Measurements from ENCODE around the gene TOP1. TPM values are rescaled to one million over a fixed set of nuclear protein-coding genes. Genes with fewer than 3 reads are reported as not detected.
A peak's percentile ranks its signal among the peaks of the same experiment; 100 is the strongest.

Gene TOP1
- total and polyA plus RNA-seq, 5 donors from 2014 or later: 9.2 to 50.0 (median 9.7) TPM

DNA sequence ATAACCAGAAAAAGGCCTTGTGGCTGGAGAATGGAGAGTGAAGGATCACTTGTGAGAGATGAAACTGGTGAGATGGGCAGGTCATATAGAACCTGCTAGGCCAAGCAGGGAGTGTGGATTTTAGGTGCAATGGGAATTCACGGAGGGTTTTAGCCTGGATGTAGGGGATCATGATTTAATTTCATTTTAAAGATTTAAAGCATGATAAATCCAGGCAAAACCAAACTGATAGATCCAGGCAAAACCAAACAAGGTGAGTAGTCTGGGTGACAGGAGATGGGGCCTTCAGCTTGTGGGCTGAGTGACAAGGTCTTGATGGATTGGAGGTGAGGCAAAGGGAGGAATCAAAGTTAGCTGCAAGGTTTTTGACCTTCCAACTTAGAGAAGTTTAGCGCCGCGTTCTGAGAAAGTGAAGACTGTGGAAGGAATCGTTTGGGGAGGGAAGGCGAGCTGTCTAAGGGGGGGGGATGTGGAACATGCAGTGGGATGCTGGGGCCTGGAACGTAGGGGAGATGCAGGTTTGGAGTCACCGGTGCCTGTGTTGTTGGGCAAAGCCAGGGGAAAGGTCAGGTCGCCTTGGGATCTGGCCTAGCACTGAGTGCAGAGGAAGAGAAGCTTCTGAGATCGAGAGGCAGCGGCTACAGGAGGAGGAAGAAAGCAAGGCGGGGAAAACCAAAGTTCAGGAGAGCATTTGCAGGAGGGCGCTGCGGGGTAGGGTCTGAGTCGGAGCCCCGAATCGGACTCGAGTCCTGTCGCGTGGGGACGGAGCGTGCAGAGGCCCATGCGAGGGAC, 107.5 kb downstream of the TOP1 start:
- Histone ChIP-seq H3K36me3 (ENCODE audit: control insufficient read depth, insufficient read depth, low read length) (no peaks in the 10 kb centered on the region), H3K27me3 (ENCODE audit: control insufficient read depth, insufficient read depth, low read length) (no peaks in the 10 kb centered on the region), H3K27ac (ENCODE audit: insufficient read depth, low read length, poor library complexity, severe bottlenecking) (peak overlapping the region; percentile 84), H3K4me3 (ENCODE audit: low read depth, low read length) (peak overlapping the region; percentile 53), H3K9me3 (ENCODE audit: control insufficient read depth in 2 of 2, low read length in 2 of 2) (no peaks in the 10 kb centered on the region), H3K4me1 (ENCODE audit: control insufficient read depth, insufficient read depth, low read length, poor library complexity, severe bottlenecking) (peaks cover 63% of the 10 kb centered on the region)
- peaks cover 5% of the 10 kb centered on the region for H3K36me3 Mint-ChIP-seq
- H3K27ac Mint-ChIP-seq: peak overlapping the region; percentile 86 to 93 (median 93)
- ATAC-seq (ENCODE audit: low read depth in 2 of 2) (no peak), DNase-seq (no peak)
- no peaks in the 10 kb centered on the region for H3K9me3 Mint-ChIP-seq
- H3K27me3 Mint-ChIP-seq: peaks cover 6% of the 10 kb centered on the region
- peaks cover 29 to 61% (median 49%) of the 10 kb centered on the region in 4 donors for H3K4me1 Mint-ChIP-seq
- H3K4me3 Mint-ChIP-seq: peak overlapping the region; percentile 85 to 96 (median 93)

DNA sequence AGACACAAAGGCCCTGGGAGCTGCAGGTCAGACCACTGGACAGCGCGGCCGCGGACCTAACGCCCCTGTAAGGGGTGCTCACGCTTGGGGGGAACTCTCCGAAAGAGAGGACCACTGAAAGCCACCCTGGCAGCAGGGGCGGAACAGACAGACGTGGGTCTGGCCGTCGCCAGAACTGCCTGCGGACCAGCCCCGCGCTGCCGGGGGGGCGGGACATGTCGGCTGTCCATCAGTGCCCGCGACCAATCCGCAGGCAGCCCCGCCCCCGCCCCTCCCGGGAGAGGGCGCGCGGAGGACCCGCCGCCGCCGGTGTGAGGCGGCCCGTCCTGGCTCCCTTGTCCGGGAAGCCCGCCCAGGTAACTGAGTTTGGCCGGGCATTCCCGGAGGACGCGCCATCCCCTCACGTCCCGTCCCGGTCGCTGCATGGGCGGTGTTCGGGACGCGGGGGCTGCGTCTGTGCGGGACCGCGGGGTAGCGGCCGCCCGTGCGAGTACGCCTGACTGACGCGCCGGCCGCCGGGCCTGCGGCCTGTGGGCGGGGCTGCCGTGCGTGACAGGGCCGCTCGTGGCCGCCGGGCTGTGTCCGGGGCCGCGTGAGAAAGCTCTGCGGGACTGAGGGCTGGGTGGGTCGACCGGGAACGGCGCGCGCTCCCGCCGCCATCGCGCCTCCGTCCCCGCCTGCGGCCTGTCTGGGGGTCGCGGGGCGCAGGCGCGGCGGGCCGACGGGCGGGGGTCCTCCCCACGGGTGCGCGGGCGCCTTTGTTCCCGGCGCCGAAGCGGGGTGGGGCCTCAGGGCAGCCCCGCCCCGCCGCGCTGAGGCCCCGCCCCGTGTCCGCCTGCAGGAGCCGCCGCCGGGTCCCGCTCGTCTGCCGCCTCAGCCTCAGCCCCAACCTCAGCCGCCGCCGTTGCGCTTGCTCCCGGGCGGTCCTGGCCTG, 108.3 kb downstream of the TOP1 start, which contains the start of gene PLCG1:
Gene PLCG1 (plus strand): TSS at position 864 of the 934 bp plus-strand sequence. CDS start 99 bp downstream, outside the sequence.
- peak within 1 kb of the TSS; percentile 87 for H3K27ac ChIP-seq (ENCODE audit: insufficient read depth, low read length, poor library complexity, severe bottlenecking)
- ATAC-seq (ENCODE audit: low read depth in 2 of 2) (peak; percentile 71 to 72), DNase-seq (peak; percentile 82 to 89 (median 83))
- H3K9me3 ChIP-seq (ENCODE audit: control insufficient read depth in 2 of 2, low read length in 2 of 2): no peaks in the 10 kb centered on the region
- Mint-ChIP-seq H3K4me3 (peak within 1 kb of the TSS; percentile 95 to 97 (median 96)), H3K36me3 (peaks cover 5% of the 10 kb centered on the region), H3K4me1 (peaks cover 30 to 65% (median 50%) of the 10 kb centered on the region in 4 donors), H3K27me3 (peaks cover 6% of the 10 kb centered on the region), H3K27ac (peak within 1 kb of the TSS; percentile 93 to 100 (median 94)), H3K9me3 (no peaks in the 10 kb centered on the region)
- H3K4me1 ChIP-seq (ENCODE audit: control insufficient read depth, insufficient read depth, low read length, poor library complexity, severe bottlenecking): peaks cover 72% of the 10 kb centered on the region
- peak within 1 kb of the TSS; percentile 89 for H3K4me3 ChIP-seq (ENCODE audit: low read depth, low read length)
- no peaks in the 10 kb centered on the region for H3K36me3 ChIP-seq (ENCODE audit: control insufficient read depth, insufficient read depth, low read length)
- no peaks in the 10 kb centered on the region for H3K27me3 ChIP-seq (ENCODE audit: control insufficient read depth, insufficient read depth, low read length)

DNA sequence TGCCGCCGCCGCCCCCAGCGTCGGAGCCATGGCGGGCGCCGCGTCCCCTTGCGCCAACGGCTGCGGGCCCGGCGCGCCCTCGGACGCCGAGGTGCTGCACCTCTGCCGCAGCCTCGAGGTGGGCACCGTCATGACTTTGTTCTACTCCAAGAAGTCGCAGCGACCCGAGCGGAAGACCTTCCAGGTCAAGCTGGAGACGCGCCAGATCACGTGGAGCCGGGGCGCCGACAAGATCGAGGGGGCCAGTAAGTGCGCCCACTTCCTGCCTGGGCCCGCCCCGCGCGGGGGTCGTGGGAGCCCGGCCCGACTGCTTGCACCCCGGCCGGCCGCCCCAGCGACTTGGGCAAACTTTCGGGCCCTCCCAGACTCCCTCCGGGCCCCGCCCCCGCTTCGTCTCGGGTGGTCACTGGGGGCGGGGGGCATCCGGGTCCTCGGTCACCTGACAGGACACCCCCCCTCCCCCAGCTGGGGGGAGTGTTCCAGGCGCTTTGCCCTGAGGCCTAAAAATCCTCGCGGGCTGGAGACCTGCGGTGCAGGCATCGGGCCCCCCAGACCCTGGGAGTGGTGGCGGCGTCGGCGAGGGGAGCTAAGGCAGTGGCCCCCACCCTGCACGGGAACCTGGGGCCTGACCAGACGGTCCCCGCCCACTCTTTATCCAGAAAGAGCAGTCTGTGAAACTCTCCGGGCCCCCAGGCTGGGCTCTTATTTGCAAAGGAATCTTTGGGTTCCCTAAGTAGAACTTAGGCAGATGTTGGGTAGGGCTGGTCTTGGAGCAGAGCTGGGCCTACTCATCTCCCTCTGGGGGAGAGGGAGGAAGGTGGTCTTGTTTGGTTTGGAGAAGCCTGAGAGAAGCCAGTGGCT, 109.2 kb downstream of the TOP1 start:
- peak overlapping the region; percentile 87 for H3K27ac ChIP-seq (ENCODE audit: insufficient read depth, low read length, poor library complexity, severe bottlenecking)
- peaks cover 81% of the 10 kb centered on the region for H3K4me1 ChIP-seq (ENCODE audit: control insufficient read depth, insufficient read depth, low read length, poor library complexity, severe bottlenecking)
- peak overlapping the region; percentile 89 for H3K4me3 ChIP-seq (ENCODE audit: low read depth, low read length)

DNA sequence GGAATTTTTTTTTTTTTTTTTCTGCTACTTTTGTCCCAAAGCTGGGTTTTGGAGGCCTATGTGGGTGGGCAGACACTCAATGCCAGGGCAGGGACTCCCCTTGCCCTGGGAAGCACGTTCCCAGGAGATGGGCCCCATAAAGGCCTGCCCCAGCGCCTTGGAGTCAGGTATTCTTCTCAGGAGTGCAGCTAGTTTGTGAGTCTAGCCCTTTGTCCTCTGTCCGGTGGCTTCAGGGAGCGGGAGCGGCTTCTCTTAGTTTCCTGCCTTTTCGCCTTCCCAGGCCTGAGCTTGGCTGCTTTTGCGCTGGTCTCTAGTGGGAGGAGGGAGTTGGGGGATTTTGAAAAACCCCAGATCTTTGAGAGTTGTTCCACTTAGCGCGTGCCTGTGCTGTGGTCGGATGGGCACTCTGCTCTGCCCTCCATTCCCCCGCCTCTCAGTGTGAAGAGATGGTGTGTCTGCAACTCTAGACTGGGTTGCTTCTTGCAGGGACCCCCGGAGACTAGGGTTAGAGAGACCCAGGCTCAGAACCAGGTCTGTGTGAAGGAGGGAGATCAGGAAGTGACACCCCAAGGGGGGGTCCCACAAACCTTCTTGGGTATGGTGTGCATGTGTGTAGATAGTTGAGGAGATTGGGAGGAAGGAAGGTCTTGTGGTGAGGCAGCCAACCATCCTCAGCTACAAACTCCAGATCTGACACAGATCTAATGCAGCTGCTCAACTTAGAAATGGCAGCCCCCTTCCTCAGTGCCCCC, 110.0 kb downstream of the TOP1 start:
- H3K4me1 Mint-ChIP-seq: peaks cover 39 to 73% (median 60%) of the 10 kb centered on the region in 4 donors
- Histone ChIP-seq H3K27me3 (ENCODE audit: control insufficient read depth, insufficient read depth, low read length) (no peaks in the 10 kb centered on the region), H3K36me3 (ENCODE audit: control insufficient read depth, insufficient read depth, low read length) (no peaks in the 10 kb centered on the region), H3K9me3 (ENCODE audit: control insufficient read depth in 2 of 2, low read length in 2 of 2) (no peaks in the 10 kb centered on the region), H3K4me3 (ENCODE audit: low read depth, low read length) (peak overlapping the region; percentile 89), H3K4me1 (ENCODE audit: control insufficient read depth, insufficient read depth, low read length, poor library complexity, severe bottlenecking) (peaks cover 89% of the 10 kb centered on the region), H3K27ac (ENCODE audit: insufficient read depth, low read length, poor library complexity, severe bottlenecking) (peak overlapping the region; percentile 87)
- ATAC-seq (ENCODE audit: low read depth in 2 of 2) (peak in 1 of 2 donors; percentile 8), DNase-seq (peak; percentile 13 to 81 (median 40))
- H3K4me3 Mint-ChIP-seq: peak overlapping the region; percentile 95 to 97 (median 96)
- H3K36me3 Mint-ChIP-seq: peaks cover 5% of the 10 kb centered on the region
- H3K27ac Mint-ChIP-seq: peak overlapping the region; percentile 92 to 100 (median 94)
- peaks cover 6% of the 10 kb centered on the region for H3K27me3 Mint-ChIP-seq
- H3K9me3 Mint-ChIP-seq: no peaks in the 10 kb centered on the region

More for the DNA sequence above, 109.2 kb downstream of the TOP1 start:
- no peaks in the 10 kb centered on the region for H3K27me3 ChIP-seq (ENCODE audit: control insufficient read depth, insufficient read depth, low read length)
- peak overlapping the region; percentile 95 to 97 (median 96) for H3K4me3 Mint-ChIP-seq
- H3K4me1 Mint-ChIP-seq: peaks cover 37 to 72% (median 55%) of the 10 kb centered on the region in 4 donors
- peak in 1 of 2 donors; percentile 2 for ATAC-seq (ENCODE audit: low read depth in 2 of 2)
- no peaks in the 10 kb centered on the region for H3K9me3 Mint-ChIP-seq
- no peaks in the 10 kb centered on the region for H3K9me3 ChIP-seq (ENCODE audit: control insufficient read depth in 2 of 2, low read length in 2 of 2)
- H3K36me3 ChIP-seq (ENCODE audit: control insufficient read depth, insufficient read depth, low read length): no peaks in the 10 kb centered on the region
- peaks cover 6% of the 10 kb centered on the region for H3K27me3 Mint-ChIP-seq
- peak; percentile 67 to 85 (median 69) for DNase-seq
- H3K36me3 Mint-ChIP-seq: peaks cover 5% of the 10 kb centered on the region
- peak overlapping the region; percentile 92 to 100 (median 94) for H3K27ac Mint-ChIP-seq

- H3K36me3 ChIP-seq (ENCODE audit: control insufficient read depth, insufficient read depth, low read length): peaks cover 5% of the 10 kb centered on the region
- peaks cover 34 to 73% (median 63%) of the 10 kb centered on the region in 4 donors for H3K4me1 Mint-ChIP-seq
- H3K4me3 Mint-ChIP-seq: peak overlapping the region; percentile 95 to 97 (median 96)
- no peaks in the 10 kb centered on the region for H3K9me3 Mint-ChIP-seq
- DNase-seq (peak in 1 of 3 donors; percentile 89), ATAC-seq (ENCODE audit: low read depth in 2 of 2) (no peak)
- peaks cover 6% of the 10 kb centered on the region for H3K27me3 Mint-ChIP-seq
- no peaks in the 10 kb centered on the region for H3K27me3 ChIP-seq (ENCODE audit: control insufficient read depth, insufficient read depth, low read length)
- no peaks in the 10 kb centered on the region for H3K9me3 ChIP-seq (ENCODE audit: control insufficient read depth in 2 of 2, low read length in 2 of 2)
- H3K27ac ChIP-seq (ENCODE audit: insufficient read depth, low read length, poor library complexity, severe bottlenecking): peak overlapping the region; percentile 87
- peak overlapping the region; percentile 92 to 100 (median 94) for H3K27ac Mint-ChIP-seq
- H3K36me3 Mint-ChIP-seq: peaks cover 7% of the 10 kb centered on the region
- peaks cover 89% of the 10 kb centered on the region for H3K4me1 ChIP-seq (ENCODE audit: control insufficient read depth, insufficient read depth, low read length, poor library complexity, severe bottlenecking)
- H3K4me3 ChIP-seq (ENCODE audit: low read depth, low read length): peak overlapping the region; percentile 89
Measured at GRCh38 chr20:41139227-41140093, 110.8 kb downstream of the TOP1 start.

All from CD4-positive, CD25-positive, alpha-beta regulatory T cell (primary cell).